ENCODE measurements around the gene NFATC3. TPM values are rescaled to one million over a fixed set of nuclear protein-coding genes. Genes with fewer than 3 reads are reported as not detected.
A peak's percentile ranks its signal among the peaks of the same experiment; 100 is the strongest.
"Not testable (repeated sequence)": the region's sequence is repeated elsewhere in the genome, so short reads cannot be mapped to it uniquely, and the experiment has no call there.

Gene NFATC3
- total RNA-seq, 2 experiments from 2014 or later, result 84.8 to 94.4 TPM

- Histone ChIP-seq H3K4me1 (ENCODE audit: insufficient read depth, low read length) (peaks cover 46% of the 10 kb centered on the region), H3K9me3 (ENCODE audit: control insufficient read depth in 1 of 2, insufficient read depth in 1 of 2, low read length in 2 of 2) (peaks cover 4 to 7% of the 10 kb centered on the region in 2 experiments), H3K27me3 (ENCODE audit: control insufficient read depth in 1 of 2, insufficient read depth in 2 of 2, low read length in 2 of 2) (no peaks in the 10 kb centered on the region), H3K27ac (ENCODE audit: low read depth in 1 of 2, low read length in 2 of 2) (no peak overlapping the region), H3K36me3 (ENCODE audit: insufficient read depth, low read length) (peaks cover 2% of the 10 kb centered on the region), H3K4me3 (ENCODE audit: low read length) (no peak overlapping the region)
- no peak for ATAC-seq (ENCODE audit: poor library complexity)
- intact Hi-C loops (cut with DNase I, micrococcal nuclease), result no loop called here
- CTCF ChIA-PET, result no interaction called here
- POLR2A ChIA-PET, result interaction anchor here (0.6 kb wide), 1 partner anchor 114 kb away, joined by 3 read pairs; no protein-coding TSS in a partner anchor
- Mint-ChIP-seq H3K27me3 (no peaks in the 10 kb centered on the region), H3K9me3 (peaks cover 12% of the 10 kb centered on the region), H3K27ac (peak overlapping the region; percentile 45), H3K36me3 (ENCODE audit: low read depth) (peaks cover 41% of the 10 kb centered on the region), H3K4me3 (no peak overlapping the region), H3K4me1 (ENCODE audit: low read depth) (peaks cover 92% of the 10 kb centered on the region)
- no peak for DNase-seq
- TF ChIP-seq, protein P1, sequence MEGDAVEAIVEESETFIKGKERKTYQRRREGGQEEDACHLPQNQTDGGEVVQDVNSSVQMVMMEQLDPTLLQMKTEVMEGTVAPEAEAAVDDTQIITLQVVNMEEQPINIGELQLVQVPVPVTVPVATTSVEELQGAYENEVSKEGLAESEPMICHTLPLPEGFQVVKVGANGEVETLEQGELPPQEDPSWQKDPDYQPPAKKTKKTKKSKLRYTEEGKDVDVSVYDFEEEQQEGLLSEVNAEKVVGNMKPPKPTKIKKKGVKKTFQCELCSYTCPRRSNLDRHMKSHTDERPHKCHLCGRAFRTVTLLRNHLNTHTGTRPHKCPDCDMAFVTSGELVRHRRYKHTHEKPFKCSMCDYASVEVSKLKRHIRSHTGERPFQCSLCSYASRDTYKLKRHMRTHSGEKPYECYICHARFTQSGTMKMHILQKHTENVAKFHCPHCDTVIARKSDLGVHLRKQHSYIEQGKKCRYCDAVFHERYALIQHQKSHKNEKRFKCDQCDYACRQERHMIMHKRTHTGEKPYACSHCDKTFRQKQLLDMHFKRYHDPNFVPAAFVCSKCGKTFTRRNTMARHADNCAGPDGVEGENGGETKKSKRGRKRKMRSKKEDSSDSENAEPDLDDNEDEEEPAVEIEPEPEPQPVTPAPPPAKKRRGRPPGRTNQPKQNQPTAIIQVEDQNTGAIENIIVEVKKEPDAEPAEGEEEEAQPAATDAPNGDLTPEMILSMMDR (IDR thresholded peaks at IDR 0.05), result no peak
Measured at GRCh38 chr16:68113765-68114240, 28.6 kb downstream of the NFATC3 start.

DNA sequence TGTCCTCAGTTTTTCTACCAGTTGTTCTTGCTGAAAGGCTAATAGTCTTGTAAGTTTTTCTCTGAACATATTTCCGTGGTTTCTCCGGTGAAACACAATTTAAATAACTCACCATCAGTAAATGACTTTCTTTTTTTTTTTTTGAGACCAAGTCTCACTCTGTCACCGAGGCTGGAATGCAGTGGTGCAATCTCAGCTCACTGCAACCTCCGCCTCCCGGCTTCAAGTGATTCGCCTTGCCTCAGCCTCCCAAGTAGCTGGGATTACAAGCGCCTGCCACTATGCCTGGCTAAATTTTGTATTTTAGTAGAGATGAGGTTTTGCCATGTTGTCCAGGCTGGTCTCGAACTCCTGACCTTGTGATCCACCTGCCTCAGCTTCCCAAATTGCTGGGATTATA is 29.8 kb downstream of the NFATC3 start:
- H3K27me3 Mint-ChIP-seq; intact Hi-C loops (cut with DNase I, micrococcal nuclease); POLR2A ChIA-PET; ATAC-seq (ENCODE audit: poor library complexity); H3K9me3 Mint-ChIP-seq; H3K27me3 ChIP-seq (ENCODE audit: control insufficient read depth in 1 of 2, insufficient read depth in 2 of 2, low read length in 2 of 2); H3K4me3 Mint-ChIP-seq; H3K9me3 ChIP-seq (ENCODE audit: control insufficient read depth in 1 of 2, insufficient read depth in 1 of 2, low read length in 2 of 2); DNase-seq; H3K36me3 ChIP-seq (ENCODE audit: insufficient read depth, low read length); H3K4me3 ChIP-seq (ENCODE audit: low read length); H3K27ac ChIP-seq (ENCODE audit: low read depth in 1 of 2, low read length in 2 of 2): not testable (repeated sequence)
- Mint-ChIP-seq H3K4me1 (ENCODE audit: low read depth) (peaks cover 92% of the 10 kb centered on the region), H3K27ac (peak overlapping the region; percentile 43), H3K36me3 (ENCODE audit: low read depth) (peaks cover 29% of the 10 kb centered on the region)
- CTCF ChIA-PET, result interaction anchor here (0.8 kb wide), 1 partner anchor 21 kb away, joined by 5 read pairs; no protein-coding TSS in a partner anchor
- H3K4me1 ChIP-seq (ENCODE audit: insufficient read depth, low read length), result peaks cover 54% of the 10 kb centered on the region

DNA sequence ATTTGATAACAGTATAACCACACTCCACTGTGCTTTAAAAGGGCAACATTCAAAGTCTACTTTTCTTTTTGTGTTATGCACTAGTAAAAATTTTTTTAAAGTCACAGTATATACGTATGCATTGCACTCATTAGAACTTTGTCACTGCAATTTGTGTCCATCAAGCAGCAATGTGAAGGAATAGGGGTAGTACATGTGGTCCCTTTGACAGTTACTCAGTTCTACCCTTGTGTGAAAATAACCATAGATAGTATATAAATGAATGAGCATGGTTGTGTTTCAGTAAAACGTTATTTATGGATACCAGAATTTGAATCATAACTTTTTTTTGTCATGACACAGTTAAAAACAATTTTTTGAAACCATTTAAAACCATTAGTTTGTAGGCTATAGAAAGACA is 30.7 kb downstream of the NFATC3 start:
- peaks cover 2% of the 10 kb centered on the region for H3K36me3 ChIP-seq (ENCODE audit: insufficient read depth, low read length)
- no peak overlapping the region for H3K27ac ChIP-seq (ENCODE audit: low read depth in 1 of 2, low read length in 2 of 2)
- H3K4me3 Mint-ChIP-seq, result no peak overlapping the region
- H3K27me3 Mint-ChIP-seq, result no peaks in the 10 kb centered on the region
- ChIA-PET CTCF (interaction anchor here (1.0 to 2.6 kb wide), 2 partner anchors 22 to 47 kb away, joined by 3 to 17 read pairs; no protein-coding TSS in a partner anchor), POLR2A (no interaction called here)
- peaks cover 61% of the 10 kb centered on the region for H3K4me1 ChIP-seq (ENCODE audit: insufficient read depth, low read length)
- H3K4me1 Mint-ChIP-seq (ENCODE audit: low read depth), result peaks cover 96% of the 10 kb centered on the region
- no peaks in the 10 kb centered on the region for H3K9me3 ChIP-seq (ENCODE audit: control insufficient read depth in 1 of 2, insufficient read depth in 1 of 2, low read length in 2 of 2)
- peak overlapping the region; percentile 43 for H3K27ac Mint-ChIP-seq
- peaks cover 4% of the 10 kb centered on the region for H3K9me3 Mint-ChIP-seq
- TF ChIP-seq, protein P1 (IDR thresholded peaks at IDR 0.05), result no peak
- H3K36me3 Mint-ChIP-seq (ENCODE audit: low read depth), result peaks cover 24% of the 10 kb centered on the region
- H3K27me3 ChIP-seq (ENCODE audit: control insufficient read depth in 1 of 2, insufficient read depth in 2 of 2, low read length in 2 of 2), result no peaks in the 10 kb centered on the region
- no peak overlapping the region for H3K4me3 ChIP-seq (ENCODE audit: low read length)
- intact Hi-C loops (cut with DNase I, micrococcal nuclease), result loop anchor here in 1 of 2 experiments (1.0 kb wide), 1 partner anchor 22 kb away; no protein-coding TSS in a partner anchor
- ATAC-seq (ENCODE audit: poor library complexity) (no peak), DNase-seq (no peak)
